Renal cortical epithelial cell (primary cell): ENCODE data around the gene TMEM53. TPM values are rescaled to one million over a fixed set of nuclear protein-coding genes. Genes with fewer than 3 reads are reported as not detected.

ENCODE experiments used
- DNase-seq: peaks from one replicate; pipeline ENCODE4 v3.0.0-alpha.2; 2011; ENCODE audit warnings: low read depth
- total RNA-seq: library from RNA; depleted of rRNA; stranded (reverse); fragments of >200 nt; gene quantifications from 2 replicates; pipeline ENCODE4 v1.2.3, GENCODE V29; 2014

TMEM53 gene
- total RNA-seq, 1 donor from 2014 or later, result 8.4 TPM

DNA sequence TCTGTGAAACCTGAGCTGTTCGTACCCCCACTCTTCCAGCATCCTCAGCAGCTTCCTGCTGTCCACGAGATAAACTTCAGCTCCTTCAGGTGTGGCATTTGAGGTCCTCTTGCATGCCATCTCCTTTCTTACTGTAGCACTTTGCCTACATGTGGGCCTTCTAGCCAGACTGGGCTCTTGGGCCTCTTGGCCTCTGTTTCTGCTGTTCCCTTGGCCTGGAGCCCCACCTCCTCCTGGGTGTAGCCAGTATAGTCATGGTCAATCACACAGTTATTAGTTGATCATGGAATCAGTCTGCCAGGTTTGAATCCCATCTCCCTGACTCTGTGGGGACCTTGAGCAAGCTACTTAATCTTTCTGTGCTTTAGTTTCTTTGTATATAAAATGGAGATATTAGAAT lies 26.4 kb downstream of the TMEM53 start:
- DNase-seq, result no peak

DNA sequence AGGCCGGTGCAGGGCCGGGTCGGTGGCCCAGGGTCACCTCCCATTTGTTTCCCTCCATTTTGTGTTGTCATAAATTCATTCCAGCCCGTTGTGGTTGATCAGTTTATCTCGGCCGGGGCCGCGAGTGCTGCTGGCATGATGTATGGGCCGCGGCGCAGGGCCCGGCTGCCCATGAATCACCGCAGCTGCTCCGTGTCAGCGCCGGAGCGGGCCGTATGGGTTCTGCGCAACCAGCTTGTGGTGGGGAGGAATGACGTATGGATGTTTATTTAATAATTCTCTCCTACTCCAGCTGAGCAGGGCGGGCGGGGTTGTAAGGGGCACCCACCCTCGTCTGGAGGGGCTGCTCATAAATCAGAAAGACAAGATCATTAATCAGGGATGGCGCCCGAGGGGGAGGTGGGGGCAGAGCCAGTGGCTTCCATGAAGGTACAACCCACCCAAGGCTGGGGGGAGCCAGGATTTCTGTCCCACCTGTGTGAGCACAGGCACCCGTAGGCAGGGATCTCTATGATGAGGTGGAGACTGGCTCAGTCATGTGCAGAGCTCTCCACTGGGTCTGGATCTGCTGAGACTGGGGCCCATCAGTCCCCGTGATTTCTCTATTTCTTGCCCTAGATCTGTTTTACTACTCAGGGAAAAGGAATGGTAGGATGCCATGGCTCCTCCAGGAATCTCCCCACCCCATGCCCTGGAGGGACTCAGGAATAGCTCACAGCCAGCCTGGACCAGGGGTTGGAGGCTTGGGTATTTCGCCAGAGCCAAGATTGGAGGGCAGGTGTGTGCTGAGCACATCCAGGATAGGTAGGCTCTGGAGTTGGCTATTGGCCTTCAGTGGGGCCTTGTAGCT lies 27.8 kb downstream of the TMEM53 start:
- DNase-seq, result no peak

DNA sequence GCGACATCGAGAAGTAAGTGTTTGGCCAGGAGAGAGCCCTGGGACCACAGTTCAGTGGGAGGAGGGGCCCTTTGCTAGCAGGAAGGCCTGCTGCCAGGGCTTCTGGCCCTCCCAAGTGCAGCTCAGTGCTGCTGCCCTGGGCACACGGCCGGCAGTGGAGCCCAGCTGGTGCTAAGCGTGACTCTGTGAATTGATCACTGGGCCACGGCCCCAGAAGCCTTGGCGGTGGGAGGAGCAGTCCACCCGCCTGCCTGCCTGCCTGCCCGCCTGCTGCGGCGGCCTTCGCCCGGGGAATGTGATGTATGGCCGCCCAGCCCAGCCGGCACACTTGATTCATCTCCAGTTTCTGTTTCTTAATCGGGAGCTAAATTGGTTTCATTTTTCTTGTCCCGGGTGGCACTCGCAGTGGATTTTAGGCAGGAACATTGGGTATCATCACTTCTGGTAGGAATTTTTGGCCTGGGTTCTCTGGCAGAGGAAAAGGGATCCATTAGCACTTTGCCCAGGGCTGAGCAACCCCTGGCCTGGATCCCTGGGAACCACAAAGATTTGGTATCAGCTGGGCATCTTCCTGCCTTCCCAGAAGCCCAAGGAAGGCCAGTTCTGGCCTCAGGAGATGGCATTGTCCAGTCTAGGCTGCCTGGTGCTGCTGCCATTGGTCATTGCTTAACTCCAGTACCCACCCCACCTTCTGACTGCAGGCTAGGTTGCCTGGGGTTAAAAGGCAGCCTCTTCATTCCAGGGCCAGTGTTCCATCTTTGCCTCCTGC lies 28.6 kb downstream of the TMEM53 start:
- DNase-seq, result no peak

DNA sequence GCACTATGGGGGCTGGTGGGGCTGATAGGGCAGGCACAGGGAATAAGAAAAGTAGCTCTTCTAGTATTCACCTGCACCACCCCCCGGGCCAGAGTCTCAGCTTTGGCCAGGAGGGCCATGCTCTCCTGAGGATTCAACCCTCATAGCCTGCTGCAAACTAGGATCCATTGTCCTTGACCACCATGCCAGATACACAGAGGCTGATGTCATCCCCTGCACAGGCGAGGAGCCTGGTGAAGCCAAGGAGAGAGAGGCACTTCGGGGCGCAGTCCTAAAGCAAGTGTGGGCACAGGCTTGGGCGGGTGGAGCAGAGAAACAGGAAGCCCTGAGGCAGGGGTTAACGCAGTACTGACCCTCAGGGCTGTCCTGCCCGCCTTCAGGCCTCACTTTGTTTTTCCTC lies 29.5 kb downstream of the TMEM53 start:
- DNase-seq, result no peak

DNA sequence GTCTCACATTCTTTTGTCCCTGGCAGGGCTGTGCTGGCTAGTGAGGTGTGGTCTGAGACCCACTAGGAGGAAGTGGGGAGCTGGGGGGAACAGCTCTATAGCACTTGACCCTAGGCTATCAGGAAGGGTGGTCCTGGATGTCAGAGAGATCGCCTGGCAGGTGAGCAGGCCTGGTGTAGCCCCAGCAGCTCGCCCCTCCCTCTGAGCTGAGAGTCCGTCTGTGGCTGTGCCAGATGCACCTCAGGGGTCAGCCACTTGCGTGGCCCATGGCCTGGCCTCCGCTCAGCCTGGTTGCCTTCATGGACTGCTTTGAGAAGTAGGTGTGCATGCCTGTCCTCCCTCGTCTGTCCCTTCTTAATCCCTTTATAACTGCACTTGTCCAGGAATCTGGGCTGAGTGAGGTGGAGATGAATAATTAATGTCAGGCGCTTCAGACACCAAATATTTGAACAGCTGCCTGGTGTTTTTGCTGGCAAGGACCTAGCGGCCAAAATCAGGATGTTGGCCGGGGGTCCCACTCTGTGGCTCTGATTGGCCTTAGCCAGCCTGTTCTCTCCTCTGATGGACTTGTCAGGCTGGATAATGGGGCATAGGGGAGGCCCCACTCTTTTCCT lies 30.5 kb downstream of the TMEM53 start:
- DNase-seq, result no peak

DNA sequence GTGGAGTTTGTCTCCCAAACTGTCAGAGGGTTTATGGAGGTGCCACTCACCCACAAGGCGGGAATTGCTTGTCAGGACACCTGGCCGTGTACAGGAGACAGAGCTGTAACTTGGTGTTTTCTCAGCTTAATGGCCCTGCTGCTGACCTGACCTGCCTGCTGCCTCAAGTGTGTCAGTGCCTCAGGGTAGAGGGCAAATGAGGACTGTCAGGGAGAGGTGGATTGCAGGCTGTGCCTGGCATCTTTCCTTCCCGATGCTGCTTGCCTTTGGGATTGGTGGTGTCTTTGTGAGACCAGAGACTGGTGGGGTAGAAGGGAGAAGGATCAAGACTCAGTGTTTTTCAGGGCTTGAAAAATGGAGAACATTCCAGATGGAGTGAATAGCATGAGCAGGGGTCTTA lies 31.4 kb downstream of the TMEM53 start:
- DNase-seq, result no peak

DNA sequence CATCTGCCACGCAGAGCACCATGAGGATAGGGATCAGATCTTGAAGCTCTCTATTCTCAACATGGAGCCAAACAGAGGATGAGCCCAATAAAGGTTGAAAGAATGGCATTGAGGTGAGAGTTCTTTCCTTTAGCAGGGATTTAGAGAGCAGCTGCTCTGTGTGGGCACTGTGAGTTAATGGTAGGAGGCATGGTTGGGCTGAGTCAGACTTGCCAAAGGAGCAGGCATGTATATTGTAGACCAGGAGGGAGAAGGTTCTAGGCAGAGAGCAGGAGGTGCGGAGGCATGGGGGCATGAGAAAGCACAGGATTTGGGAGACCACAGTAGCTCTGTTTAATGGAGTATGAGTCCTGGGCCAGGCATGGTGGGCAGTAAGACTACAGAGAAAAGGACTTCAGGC lies 32.0 kb downstream of the TMEM53 start:
- DNase-seq, result no peak

DNA sequence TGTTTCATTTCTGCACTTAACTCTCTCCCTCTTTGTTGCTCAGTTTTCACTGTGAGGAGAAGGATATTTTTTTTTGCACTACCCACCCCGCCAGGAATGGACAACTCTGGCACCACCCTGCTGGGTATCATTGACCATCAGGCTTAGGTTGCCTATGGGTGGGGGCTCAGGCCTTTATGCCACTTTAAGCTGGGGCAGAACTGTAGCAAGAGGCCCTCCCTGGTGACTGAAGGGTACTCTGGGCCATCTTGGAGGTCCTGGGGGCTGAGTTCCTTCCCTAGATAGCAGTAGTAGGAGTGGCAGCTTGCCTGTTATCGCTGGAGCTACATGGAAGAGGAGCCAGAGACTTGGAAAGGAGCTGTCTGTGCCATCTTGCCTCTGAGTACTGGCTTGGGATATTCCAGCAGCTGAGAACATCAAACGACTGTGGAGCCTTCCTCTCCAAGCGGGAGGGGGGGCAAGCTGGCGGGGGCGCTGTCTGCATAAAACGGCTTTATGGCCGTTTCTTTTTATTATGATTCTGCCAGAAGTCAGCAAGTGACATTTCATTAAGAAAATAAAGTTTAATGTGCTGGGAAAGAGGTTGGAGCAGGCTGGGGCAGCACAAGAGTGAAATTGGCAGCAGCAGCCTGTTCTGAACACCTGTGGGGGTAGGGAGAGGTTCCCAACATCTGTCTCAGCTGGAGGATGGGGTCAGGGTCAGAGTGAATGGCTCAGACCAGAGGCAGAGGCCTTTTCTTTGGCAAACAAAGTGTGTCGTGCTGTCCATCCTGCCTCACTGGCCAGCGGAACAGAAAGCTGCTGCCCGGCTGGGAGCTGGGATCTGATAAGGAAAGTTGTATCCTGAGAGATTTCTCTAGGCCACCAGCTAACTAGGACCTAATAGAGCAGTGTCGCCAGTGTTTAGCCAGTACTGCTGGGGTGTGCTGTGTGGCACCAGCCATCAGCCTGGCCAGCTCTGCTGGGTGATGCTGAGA lies 32.9 kb downstream of the TMEM53 start:
- no peak for DNase-seq

DNA sequence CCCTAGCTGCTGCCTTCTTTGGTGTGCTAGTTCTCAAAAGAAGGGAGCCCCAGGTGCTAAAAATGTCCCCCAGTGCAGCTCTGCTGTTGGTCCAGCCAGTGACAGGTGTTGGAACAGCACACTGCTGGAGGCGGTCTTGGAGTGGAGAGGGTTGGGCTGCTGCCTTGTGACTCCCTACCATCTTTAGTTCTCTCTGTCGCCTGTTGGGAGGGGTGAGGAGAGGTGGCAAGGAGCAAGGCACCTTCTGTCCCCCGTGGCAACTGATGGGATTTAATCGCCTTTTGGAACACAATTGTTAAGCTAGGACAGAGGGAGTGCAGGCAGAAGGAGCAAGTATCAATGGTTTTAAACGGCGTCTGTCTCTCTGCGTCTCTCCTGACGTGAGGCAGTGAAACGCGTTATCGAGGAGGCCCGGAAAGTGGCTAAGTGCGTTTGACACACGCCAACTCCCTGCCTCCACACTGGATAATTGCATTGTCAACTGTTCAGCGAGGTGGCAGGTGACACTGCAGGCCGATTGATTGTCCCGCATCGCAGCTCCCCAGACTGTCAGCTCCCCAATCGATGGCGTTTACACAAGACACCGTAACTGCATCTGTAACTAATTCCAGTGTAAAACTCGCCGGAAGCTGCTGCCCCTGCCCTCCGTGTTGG lies 34.0 kb downstream of the TMEM53 start:
- DNase-seq, result no peak

DNA sequence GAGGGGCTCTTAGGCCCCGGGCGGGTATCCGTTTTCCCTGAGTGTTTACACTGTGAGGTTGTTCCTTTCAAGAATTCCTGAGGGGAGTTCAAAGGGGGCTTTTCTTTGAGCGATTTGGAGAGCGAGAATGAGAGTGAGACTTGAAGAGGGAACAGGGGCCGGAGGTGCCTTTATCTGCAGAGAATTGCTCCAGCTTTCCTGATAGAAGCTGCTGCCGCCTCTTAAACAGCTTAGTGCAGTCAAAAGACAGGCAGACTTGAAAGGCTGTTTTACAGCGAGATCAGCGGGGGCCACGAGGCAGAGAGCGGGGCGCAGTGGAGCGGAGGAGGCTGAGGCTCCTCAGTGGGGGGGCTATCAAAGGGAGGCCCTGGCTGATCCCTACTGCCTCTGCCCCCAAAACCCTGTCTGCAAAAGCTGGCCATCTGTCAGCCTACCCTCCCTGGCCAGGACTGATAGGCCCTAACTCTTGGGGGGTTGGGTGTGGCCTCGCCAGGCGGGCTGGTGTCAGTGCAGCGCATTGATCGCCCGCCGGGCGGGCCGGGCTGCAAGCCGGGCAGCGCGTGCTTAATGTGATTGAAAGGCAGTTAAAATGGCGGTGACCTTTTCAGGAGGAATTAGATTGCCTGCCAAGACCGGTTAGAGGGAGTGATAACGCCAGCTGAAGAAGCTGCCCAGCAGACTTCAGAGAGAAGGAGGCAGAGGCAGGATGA lies 36.4 kb downstream of the TMEM53 start:
- no peak for DNase-seq

DNA sequence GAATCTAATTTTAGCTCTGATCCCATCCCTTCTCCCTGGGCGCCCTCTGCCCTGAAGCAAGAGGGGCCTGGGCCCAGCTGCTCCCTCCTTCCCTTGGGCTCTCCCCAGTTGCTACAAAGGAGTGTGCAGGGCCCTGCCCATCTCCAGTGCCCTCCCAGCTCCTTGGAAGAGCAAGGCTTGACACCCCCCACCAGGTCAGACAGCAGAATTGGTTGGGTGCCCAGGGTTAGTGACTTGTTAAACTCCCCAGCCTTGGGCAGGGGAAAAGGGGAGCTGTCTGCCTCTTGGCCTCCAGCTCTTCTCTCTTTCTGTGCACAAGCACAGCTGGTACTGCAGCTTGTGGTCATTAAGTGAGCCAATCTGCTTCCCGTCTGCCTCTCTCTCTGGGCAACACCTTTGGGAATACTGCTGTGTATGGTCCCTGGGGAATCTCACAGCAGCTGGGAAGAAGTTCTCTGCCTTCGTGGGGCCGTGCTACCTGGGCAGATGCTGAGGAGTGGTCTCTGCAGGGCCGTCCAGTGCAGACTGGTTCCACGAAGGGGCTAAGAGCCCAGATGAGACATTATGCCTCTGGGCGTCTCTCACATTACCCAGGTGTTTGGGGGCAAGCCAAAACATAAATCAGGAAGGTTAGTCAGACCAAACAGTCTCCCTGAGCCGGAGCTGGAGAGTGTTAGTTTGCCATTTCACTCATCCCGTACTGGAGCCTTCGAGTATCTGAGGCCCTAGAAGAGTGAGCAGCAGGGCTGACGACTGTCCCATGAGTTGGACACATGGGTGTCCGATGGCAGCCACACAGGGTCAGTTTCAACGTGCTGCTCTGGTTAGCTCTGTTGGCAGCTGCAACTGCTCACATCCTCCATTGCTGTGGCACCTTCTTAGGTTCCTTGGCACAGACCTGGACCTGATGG lies 37.3 kb downstream of the TMEM53 start:
- no peak for DNase-seq

DNA sequence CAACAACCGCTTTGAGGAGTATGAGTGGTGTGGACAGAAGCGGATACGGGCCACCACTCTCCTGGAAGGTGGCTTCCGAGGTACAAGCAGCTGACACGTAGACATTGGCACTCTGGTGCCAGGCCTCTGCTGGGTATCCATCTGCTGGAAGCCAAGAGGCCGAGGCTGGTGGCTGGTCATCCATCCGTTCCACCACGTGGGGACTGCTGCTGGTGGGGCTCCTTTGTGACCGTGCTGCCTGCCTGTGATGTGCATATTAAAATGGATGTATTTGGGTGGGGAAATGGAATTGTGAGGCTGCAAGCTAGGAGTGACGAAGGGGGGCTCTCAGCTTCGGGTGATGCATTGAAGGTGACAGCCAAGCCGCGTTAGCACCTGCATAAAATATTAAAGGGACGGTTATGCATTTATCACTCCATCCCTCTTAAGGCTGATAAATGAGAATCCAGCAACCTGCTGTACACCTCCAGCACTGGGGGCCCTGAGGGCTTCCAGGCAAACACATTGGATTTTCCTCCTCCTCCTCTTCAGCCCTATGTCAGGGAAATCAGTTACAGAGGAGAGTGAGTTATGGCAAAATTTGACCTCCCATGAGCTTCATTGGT lies 38.1 kb downstream of the TMEM53 start:
- no peak for DNase-seq

DNA sequence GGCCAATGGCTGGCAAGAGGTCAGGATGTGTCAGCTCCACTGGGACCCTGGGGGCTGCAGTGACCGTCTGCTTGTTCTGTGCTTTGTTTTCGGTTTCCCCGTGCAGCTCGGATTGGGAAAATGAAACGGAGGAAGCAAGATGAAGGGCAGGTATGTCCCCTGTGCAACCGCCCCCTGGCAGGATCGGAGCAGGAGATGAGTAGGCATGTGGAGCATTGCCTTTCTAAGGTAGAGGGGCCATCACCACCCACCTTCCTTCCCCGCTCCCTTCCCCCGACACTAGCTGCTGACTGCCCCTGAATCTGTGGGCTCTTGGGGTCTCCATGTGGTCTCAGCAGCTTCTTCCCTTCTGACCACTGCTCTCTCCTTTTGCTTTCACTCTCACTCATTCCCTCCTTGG lies 38.8 kb downstream of the TMEM53 start:
- no peak for DNase-seq

DNA sequence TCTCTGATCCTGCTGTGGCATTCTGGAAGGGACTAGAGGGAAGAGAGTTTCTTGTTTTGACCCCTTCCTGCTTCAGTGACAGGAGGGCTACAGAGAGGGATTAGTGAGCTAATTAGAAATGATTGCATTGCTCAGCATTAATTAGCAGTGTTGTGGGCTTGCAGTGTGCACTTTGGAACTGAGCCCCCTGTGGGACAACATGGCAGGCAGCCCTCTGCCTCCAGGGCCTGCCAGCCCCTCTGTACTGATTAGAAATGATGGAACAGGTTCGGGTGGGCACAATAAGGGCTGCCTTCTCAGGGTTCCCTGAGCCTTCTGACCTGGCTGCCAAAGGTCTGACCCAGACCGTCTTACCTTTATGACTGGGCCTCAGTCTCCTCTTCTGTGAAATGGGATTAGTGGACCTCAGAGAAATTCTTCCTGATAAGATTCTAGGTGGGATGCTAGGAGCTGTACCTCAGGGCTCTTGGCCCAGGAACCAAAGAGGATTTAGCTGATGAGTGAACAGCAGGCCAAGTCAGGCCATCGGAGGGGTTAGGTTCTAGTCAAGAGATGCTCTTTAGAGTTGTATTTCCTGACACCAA lies 39.6 kb downstream of the TMEM53 start:
- DNase-seq, result no peak

DNA sequence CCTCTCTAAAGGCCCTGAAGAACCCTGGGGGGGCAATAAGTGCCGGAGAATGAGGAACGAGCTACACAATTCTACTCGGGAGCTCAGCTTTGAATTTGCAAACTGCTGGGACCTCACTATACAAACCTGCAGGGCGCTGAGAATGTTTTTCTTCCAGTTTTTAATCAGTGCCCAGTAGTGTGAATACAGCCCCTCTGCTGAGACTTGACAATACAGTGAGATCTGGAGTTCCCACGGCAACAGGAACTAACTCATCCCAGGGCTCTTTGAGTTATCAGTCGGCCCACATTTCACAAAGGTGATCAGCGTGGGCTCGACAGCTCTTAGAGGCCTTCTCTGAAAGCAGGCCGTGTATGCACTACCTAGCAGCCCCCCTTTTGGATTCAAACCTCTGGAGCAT lies 41.7 kb downstream of the TMEM53 start:
- DNase-seq, result no peak

DNA sequence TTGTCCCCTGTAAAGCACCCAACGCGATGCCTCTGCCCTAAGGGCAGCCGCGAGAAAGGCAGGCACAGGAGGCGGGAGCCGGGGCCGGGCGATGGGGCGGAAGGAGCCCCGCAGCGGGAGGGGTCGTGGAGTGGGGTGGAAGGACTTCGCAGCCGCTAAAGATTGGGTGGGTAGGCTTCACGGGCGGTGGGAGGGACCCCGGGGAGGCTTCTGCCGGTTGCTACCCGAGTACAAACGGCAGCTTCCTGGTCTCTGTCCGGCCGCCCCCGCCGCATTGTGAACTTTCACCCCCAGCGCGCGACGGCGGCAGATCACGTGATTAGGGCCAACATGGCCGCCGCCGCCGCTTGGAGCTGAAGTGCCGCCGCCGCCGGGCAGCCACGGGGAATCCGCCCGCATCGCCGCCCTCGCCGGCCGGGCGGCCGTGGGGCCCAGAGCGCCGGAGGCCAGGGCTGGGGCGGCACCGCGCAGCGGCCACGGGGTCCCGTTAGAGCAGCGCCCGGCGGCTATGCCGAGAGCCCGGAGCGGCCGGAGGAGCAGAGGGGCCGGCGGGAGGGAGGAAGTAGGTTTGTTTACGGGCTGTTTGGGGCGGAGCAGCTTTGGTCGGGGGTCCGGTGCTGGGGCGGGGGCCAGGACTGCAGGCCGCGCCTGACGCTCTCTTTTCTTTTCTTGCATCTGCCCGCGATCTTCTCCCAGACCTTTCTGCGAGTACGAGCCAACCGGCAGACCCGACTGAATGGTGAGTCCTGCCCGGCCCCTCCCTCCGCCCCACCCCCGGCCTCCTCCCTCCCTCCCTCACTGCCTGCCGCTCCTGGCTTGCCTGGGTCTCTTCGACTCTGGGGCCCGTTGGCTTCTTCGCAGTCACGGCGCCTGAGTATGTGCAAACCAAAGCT lies 42.4 kb downstream of the TMEM53 start:
- peak; percentile 71 for DNase-seq

DNA sequence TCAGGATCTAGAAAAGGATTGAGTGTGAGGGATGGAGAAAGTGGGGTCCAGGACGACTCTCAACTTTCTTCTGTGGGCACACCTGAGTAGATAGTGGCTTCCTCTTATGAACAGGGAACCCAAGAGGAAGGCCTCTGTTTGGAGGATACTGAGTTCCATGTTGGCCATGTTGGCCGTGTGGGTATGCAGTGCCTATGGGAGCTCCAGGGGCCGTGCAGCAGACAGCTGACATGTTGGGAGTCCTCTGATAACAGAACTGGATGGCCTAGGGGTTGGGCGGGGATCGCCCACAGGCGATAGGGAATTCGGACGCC lies 43.0 kb downstream of the TMEM53 start:
- no peak for DNase-seq

DNA sequence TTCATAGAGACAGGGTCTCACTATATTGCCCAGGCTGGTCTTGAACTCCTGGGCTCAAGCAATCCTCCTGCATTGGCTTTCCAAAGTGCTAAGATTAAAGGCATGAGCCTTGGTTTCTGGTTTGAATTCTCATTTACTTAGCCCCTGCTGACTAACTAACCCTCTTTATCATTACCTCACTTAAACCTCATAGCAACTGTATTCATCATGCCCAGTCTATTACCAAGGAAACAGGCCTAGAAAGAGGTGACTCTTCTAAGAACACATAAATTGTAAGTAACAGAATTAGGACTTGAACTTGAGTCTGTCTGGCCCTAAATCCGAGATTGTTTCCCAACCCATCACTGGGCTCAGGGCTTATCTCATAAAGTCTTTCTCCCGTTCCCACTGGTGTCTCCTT lies 44.2 kb downstream of the TMEM53 start:
- peak; percentile 71 for DNase-seq
